GM12874 (cell line): Measurements from ENCODE around the gene DNAJB14.

Experiments
- TF ChIP-seq, protein P1 (sequence below): IDR thresholded peaks from 2 replicates; pipeline ENCODE4 v1.5.1; 2011; ENCODE audit warnings: low read depth, mild to moderate bottlenecking, control low read depth, low read length, moderate library complexity; ENCODE audit not compliant: insufficient read depth

DNAJB14 gene

DNA sequence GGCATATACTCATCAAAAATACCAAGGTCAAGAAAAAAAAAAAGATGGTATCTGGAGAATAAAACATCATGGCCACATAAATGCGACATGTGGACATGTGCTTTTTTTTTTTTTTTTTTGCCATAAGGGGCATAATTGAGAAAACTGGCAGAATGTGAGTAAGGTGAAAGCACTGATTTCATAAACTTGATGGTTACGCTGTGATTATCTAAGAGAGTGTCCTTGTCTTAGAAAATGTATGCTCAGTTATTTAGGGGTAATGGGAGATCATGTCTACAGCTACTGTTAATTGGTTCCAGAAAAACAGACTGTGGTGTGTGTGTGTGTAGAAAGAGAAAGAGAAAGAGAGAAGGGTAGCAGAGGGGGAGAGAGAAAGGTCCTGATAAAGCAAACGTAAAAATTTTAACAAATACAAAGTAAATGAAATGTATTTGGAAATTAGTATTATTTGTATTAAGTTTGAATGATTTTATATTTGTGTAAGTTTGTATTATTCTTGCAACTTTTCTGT is 8.1 kb downstream of the DNAJB14 start:
- TF ChIP-seq, protein P1, sequence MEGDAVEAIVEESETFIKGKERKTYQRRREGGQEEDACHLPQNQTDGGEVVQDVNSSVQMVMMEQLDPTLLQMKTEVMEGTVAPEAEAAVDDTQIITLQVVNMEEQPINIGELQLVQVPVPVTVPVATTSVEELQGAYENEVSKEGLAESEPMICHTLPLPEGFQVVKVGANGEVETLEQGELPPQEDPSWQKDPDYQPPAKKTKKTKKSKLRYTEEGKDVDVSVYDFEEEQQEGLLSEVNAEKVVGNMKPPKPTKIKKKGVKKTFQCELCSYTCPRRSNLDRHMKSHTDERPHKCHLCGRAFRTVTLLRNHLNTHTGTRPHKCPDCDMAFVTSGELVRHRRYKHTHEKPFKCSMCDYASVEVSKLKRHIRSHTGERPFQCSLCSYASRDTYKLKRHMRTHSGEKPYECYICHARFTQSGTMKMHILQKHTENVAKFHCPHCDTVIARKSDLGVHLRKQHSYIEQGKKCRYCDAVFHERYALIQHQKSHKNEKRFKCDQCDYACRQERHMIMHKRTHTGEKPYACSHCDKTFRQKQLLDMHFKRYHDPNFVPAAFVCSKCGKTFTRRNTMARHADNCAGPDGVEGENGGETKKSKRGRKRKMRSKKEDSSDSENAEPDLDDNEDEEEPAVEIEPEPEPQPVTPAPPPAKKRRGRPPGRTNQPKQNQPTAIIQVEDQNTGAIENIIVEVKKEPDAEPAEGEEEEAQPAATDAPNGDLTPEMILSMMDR: no peak

DNA sequence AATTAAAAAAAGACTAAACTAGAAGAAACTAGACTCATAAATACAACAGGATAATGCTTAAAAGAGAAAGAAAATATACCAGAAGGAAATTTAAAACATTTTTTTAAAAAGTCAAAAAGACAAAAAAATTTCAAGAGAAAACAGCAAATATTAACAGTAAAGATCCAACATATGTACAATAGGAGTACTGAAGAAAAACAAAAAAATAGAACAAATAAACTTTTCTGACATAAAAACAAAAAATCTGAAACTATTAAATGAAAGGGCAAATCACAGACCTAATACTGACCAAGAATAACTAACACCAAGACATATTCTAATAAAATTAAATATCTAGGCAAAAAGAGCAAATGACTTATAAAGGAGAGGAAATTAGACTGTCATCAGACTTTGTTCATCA is 11.5 kb downstream of the DNAJB14 start:
- TF ChIP-seq, protein P1: no peak

DNA sequence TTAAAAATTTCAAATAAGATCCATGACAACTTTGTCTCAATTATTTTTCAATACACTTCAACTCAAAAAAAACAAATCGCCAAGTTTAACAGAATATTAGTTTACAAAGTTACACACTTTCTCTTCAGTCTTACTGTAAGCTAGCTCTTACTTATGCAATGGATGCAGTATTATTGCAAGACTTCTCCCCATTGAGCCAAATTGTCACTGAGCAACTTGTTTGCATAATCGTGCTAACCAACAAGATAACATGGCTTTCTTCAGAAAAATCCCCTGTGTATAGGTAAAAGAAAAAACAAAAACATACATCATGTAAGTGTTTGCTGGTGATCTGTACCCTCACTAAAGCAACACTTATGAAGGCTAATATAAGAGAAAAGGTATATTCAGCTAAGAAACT is 18.9 kb downstream of the DNAJB14 start:
- TF ChIP-seq, protein P1: no peak

DNA sequence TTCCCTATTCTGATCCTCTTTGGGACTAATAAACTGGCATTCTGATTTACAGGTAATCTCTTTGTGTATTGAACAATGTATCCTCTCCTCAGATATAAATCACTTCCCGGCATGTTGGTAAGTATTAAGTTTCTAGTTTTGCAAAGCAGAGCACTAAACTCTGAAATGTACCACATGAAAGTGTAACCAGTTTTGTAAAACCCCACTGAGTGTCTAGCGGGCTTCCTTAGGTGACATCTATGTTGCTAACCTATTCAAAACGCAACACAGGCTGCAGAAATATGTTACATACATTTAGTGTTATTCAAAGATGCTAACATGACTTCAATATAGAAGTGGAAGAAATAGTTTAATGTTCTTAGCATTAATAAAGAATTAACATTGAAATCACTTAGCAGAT is 25.2 kb downstream of the DNAJB14 start:
- TF ChIP-seq, protein P1: no peak

DNA sequence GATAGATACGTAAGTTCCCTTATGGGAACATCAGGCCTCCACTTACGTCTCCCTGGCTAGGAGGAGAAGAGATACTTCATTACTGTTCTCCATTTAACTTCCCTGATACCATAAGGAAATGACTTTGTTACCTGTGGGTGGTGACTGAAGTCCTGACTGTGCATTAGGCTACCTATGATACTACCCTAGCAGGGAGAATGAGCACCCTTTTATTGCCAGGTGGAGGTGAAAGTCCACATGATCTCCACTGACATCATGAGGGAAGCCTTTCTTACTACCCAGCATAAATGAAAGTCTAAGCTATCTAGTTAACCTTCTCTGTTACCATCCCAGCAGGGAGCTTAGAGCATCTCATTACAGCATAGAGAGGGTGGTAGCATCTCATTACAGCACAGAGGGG is 27.8 kb downstream of the DNAJB14 start:
- TF ChIP-seq, protein P1: no peak

DNA sequence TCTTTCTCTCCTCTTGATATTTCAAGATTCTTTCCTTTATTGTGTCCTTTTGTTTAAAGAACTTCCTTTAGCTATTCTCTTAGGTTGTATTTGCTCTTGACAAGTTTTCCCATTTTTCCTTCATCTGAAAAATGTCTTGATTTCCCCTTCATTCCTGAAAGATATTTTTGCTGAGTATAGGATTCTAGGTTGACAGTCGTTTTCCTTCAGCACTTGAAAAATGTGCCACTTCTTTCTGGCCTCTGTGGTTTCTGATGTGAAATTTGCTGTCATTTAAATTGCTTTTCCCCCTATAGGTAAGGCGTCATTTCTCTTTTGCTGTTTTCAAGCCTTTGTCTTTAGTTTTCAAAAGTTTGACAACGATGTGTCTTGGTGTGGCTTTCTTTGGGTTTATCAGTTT is 28.8 kb downstream of the DNAJB14 start:
- TF ChIP-seq, protein P1: no peak

DNA sequence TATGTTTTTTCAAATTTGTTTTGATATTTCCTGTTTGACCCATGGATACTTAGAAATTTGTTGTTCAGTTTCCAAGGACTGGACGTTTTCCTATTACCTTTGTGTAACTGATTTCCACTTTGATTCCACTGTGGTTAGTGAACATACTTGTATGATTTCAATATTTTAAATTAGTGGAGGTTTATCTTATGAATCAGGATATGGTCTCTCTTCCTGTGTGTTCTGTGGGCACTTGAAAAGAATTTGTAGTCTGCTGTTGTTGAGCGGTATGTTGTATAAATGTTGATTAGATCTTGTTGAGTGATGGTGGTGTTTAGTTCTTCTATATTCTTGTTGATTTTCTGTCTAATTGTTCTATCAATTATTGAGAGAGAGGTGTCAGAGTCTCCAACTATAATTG is 31.0 kb downstream of the DNAJB14 start:
- TF ChIP-seq, protein P1: no peak

DNA sequence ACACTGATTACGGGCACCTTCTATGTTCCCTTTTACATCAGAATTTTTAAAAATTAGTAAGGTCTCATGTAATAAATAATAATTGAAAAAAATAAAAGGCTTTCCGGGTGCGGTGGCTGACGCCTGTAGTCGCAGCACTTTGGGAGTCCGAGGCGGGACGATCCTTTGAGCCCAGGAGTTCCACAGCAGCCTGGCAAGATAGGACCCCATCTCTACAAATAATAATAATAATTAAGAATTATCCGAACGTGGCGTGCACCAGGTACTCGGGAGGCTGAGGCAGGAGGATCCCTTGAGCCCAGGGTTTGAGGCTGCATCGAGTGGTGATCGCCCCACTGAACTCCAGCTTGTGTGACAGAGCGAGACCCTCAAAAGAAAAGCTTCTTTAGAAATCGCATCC is 51.4 kb downstream of the DNAJB14 start:
- TF ChIP-seq, protein P1: no peak
